ENCODE data around the gene RAET1L.
"Not testable (repeated sequence)": the region's sequence is repeated elsewhere in the genome, so short reads cannot be mapped to it uniquely, and the experiment has no call there.

The RAET1L gene

DNA sequence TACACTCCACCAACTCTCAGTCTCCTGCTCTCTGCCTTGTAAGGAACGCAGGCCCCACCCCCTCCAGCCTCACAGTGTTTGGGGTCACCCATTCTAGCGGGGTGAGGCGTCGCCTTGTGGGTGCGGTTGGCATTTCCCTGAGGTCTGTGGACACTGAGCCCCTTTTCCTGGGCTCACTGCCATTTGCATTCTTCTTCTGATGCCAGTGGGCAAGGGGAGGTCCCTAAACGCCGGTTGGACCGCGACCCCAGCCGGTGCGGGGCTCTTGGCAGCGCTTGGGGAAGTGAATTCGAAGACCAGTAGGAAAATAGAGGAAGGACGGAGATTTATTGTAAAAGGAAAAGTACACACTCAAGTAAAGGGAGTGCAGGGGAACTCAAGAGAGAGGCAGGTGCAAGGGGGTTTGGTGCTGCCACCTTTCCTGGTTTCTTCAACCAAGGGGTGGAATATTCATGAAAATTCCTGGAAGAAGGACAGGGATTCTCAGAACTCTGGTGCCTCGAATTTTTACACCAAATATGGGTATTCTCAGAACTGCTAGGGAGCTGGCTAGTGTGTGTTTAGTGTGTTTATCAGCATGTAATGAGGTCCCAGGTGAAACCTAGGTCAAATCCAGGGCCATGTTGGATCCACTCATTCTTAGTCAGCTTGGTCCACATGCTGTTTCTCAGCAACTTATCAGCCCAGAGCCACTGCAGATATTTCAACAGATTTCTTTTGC lies 9.9 kb downstream of the RAET1L start:
- not testable (repeated sequence) for DNase-seq

- DNase-seq, result not testable (repeated sequence)
Measured at GRCh38 chr6:150014623-150015280, 10.6 kb downstream of the RAET1L start.

DNA sequence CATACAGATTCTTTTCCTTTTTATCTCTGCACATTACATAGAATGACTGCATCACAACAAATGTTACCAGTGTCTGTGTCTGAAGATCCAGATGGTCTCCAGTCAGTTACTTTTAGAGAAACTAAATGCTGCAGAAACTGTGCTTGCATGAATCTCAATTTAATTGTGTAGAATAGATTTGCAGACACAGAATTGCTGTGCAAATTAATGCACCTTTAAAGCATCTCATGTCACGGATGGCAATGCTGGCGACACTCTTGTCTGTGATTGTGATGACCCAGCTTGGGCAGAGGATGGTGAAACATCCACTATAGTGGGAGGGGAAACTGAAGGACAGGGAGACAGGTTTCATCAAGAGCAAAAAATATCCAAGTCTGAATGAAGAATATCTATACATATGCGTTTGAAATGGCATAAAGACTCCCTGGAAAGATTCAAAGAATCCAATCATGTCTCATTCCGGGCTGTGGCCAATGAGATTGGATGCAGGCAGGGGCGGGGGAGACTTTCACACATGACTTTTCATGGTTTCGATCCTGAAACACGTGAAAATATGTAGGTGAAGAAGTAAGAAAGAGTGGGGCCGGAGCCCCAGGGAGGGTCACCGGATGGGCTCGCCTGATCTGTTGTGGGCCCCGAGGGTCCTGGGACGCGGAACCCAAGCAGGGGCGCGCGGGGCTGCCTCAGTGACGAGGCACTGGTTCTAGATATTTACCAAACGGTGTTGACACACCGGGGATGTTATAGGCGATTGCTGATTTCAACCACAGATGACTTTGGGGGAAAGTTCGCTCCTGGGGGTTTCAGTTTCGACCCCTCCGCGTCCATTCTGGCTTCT lies 11.3 kb downstream of the RAET1L start:
- DNase-seq, result not testable (repeated sequence)

DNA sequence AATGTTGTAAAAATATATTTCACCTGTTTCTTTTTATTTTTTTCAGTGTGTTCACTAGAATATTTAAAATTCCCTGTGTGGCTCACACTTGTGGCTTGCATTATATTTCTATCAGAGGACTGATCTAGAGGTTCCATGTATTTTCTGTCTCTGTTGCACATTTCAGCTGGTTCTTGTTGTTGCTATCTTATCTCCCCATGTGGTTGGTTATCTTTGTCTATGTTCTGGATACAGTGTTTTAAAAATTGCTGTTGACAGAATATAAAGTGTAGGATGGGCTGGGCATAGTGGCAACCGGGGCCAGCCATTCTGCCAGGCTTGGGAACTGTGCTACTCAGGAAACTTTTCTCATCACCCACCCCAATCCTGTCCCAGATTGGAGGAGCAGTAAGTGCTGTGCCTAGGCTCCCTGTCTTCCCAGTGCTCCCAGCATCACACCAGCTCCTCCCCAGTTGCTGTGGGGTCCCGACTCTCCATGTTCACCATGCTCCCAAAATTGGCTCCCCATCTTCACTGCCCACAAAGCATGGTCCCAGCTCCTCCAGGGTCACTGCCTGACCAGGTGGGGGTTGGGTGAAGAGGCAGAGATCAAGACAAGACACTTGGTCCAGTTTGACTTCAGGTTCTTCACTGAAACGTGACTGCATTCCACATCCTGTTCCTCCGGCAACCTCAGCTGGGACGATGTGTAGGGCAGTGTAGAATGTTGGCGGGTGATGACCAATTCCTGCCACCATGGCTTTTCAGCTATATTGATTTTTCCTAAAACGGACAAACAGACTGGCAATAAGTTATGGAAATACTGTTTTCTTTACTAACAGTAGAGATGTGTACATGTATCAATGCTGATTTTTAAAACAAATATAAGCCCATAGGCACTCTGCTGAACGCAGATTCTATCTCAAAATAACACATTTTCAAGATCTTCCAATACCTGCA lies 12.2 kb downstream of the RAET1L start:
- not testable (repeated sequence) for DNase-seq

- no peak for DNase-seq
Measured at GRCh38 chr6:150008588-150008987, 16.7 kb downstream of the RAET1L start.

DNA sequence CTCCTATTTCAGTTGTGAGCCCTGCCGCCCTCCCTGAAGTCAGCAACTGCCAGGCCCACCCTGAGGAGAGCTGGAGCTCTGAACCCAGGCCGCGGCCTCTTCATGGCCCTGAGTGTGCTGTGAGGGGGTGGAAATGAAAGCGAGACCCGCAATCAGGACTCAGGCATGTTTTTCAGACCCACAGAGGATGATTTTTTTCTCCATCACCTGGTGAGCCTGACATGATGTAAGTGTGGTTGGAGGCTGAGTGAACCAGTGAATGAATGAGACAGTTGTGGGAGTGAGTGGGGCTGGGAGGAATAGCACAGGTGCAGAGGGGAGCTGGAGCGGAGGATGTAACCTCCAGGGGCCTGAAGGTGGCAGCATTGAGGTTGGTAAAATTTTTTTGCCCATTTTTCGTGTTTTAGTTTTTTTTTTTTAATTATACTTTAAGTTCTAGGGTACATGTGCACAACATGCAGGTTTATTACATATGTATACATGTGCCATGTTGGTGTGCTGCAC lies 18.3 kb downstream of the RAET1L start:
- peak; percentile 3 for DNase-seq

- DNase-seq, result no peak
Measured at GRCh38 chr6:150005761-150006651, 19.3 kb downstream of the RAET1L start.

GRCh38 chr6:150004783-150005717 lies 20.3 kb downstream of the RAET1L start:
- DNase-seq, result peak; percentile 61

GRCh38 chr6:150004101-150004782 lies 21.1 kb downstream of the RAET1L start:
- peak; percentile 11 for DNase-seq

DNA sequence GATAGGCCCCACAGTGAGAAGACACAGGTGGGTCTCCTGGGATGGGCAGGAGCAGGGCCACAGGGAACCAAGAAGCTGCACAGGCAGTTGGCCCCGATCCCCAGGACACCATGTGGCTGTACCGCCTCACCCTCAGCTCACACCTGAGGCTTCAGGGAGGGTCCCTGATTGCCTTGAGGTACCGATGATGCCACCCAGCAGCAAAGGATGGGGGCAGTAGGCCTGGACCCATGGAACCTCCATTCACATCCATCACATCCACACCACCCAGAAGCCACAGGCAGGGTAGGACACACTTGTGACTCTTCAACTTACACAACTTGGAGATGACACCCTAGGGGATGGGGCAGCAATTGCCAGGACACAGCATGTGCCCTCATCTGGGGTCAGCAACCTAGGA lies 21.7 kb downstream of the RAET1L start:
- not testable (repeated sequence) for DNase-seq

GRCh38 chr6:150002710-150003109 lies 22.6 kb downstream of the RAET1L start:
- DNase-seq, result no peak

- DNase-seq, result no peak
Measured at GRCh38 chr6:150001295-150002008, 23.9 kb downstream of the RAET1L start.

- no peak for DNase-seq
Measured at GRCh38 chr6:149999636-150000035, 25.7 kb downstream of the RAET1L start.

DNA sequence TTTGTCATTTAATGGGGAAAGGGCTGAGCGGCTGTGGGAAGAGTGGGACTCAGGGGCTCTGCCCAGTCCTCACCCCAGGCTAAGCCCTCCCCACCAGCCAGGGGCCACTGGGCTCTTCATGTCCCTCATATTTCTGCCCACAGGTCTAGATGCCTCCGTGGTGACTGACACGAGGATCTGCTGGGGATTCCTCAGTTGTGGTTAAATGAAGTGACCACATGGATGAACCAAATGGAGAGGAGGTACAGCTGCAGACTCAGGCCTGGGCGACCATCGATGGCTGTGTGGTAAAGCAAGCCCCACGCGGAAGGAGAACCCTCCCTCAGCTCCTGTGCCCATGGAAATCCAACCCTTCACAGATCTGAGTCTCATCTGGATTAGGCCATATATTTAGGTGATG lies 29.4 kb downstream of the RAET1L start:
- no peak for DNase-seq

DNA sequence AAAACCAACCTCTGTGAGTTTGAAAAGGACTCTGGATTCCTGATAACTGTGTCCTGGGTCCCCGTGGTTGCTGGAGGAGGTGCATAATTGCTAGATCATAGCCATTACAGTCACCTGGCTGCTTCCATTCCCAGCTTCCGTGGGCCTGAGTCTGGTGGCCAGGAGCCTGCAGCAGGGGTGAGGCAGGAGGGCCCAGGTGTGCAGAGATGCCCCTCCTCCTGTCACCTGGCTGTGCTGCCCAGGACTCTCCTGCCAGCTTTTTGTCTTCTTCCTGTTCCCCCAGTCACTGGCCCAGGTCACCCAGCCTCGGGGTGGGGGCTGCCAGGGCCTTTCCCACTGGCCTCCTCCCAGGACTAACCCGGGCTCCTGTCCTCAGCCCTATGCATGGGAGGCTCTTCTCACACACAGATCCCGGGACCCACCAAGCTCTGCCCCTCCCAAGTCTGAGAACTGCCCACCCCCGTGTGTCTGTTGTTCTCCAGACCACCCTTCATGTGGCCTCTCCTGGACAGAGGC lies 30.0 kb downstream of the RAET1L start:
- no peak for DNase-seq

DNA sequence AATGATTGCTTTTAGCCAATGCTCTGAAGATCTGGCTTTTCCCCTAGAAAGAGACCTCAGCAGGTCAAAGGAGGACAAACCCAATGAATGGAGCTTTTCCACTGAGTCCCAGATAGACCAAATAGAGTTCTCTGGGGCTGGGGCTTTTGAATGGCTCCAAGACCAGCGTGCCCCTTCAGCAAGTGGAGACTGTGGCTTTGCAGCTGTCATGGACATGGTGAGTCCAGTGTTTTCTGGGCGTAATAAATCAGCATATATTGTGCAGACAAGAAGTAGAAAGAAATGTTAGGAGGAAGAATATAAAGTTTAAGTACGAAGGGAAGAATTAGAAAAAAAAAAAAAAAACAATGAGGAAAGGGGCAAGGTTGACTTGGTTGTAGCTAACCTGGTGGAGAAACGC lies 33.5 kb downstream of the RAET1L start:
- DNase-seq, result no peak

DNA sequence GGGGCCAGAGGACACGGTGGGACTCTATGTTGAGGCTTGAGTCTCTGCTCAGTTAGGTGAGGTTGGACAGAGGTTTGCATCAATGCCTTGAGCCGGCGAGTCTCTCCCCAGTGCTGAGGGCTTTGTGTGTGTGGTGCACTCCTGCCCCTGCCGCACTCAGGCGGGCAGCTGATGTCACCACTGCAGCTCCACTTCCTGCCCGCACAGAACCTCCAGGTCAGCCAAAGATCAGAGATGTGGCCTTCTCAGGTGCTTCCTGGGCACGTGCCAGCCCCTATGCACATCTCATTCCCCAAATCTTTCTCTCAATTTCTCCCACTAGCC lies 33.9 kb downstream of the RAET1L start:
- not testable (repeated sequence) for DNase-seq

DNA sequence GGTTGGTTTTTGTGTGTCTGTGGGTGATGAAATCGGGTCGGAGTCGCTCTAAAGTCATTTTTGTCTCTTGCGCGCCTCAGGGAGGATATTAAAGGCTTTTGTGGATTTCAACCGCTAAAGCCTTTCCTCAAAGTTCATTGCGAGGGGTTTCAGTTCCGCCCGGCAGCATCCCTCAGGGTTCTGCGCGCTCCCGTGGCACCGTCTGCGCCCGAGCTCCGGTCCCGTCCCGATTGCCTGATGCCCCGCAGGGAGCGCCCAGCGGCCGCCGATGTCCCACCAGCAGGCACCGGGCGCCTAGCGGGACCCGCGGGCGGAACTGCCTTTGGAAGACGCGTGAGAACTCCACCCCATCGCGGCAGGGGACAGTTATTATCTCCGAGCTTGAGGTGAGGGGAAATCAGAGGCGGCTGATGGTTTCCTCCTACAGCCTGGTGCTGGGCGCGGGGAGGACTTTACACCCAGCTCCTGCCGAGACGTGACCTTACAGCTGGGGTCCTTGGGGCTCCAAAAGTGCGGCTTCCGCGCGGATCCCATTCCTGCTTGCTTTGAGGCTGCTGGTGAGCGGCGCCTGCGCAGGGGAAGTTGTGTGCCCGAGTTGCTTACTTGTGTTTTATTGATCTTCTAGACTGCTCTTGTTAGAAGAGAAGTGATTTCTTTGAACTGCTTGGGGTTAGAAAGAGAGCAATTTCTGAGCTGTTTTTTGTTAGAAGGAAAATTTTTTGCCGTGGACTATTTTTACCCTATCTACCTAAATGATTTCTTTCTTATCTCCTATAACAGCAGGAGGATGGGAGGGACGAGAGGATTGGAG lies 34.5 kb downstream of the RAET1L start:
- DNase-seq, result no peak

All from NCI-H510A treated with DMSO at 0.1 percent for 48 hours (cell line).